BE2C (cell line): ENCODE results near the gene SIL1.

Experiments
- DNase-seq: peaks from one replicate; pipeline ENCODE4 v3.0.0-alpha.2; 2020
- H3K27me3 ChIP-seq: fragments of 250-450 bp; sonication (Bioruptor Pico); 2 replicates; pipeline ENCODE4 v1.5.1; 2020; ENCODE audit warnings: mild to moderate bottlenecking
- H3K36me3 ChIP-seq: fragments of 250-450 bp; sonication (Bioruptor Pico); 2 replicates; pipeline ENCODE4 v1.5.1; 2020; ENCODE audit warnings: mild to moderate bottlenecking
- H3K4me1 ChIP-seq: fragments of 250-450 bp; sonication (Bioruptor Pico); 2 replicates; pipeline ENCODE4 v1.5.1; 2020
- H3K4me3 ChIP-seq: 2 replicates; pipeline ENCODE4 v1.5.1; 2011; ENCODE audit warnings: low read depth, low read length
- H3K9me3 ChIP-seq: fragments of 250-450 bp; sonication (Bioruptor Pico); 2 replicates; pipeline ENCODE4 v1.5.1; 2020
- TF ChIP-seq, protein P1 (sequence below): IDR thresholded peaks from 2 replicates; pipeline ENCODE4 v1.5.1; 2012; ENCODE audit warnings: mild to moderate bottlenecking, low read depth, low read length

SIL1 gene

DNA sequence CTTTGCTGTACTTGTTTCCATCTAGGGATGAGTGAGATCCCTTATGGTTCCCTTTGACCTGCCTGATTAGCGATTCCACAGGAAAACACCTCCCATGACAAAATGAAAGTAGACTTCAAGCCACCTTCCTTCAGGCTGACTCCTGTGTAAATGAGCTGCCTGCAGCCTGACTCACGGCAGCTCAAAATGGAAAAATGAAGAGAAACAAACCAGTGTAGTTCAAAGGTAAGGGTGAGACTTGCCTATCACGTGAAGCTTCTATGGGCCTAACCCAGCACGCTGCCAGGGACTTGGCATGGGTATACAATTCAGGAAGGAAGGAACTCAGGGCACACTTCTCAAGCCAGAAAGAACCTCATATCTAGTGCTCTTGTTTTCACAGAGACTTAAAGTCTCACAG lies 212.9 kb downstream of the SIL1 start:
- no peak for DNase-seq
- Histone ChIP-seq H3K27me3 (no peaks in the 10 kb centered on the region), H3K9me3 (no peaks in the 10 kb centered on the region), H3K4me1 (peaks cover 28% of the 10 kb centered on the region), H3K4me3 (no peak overlapping the region), H3K36me3 (no peaks in the 10 kb centered on the region)
- TF ChIP-seq, protein P1, sequence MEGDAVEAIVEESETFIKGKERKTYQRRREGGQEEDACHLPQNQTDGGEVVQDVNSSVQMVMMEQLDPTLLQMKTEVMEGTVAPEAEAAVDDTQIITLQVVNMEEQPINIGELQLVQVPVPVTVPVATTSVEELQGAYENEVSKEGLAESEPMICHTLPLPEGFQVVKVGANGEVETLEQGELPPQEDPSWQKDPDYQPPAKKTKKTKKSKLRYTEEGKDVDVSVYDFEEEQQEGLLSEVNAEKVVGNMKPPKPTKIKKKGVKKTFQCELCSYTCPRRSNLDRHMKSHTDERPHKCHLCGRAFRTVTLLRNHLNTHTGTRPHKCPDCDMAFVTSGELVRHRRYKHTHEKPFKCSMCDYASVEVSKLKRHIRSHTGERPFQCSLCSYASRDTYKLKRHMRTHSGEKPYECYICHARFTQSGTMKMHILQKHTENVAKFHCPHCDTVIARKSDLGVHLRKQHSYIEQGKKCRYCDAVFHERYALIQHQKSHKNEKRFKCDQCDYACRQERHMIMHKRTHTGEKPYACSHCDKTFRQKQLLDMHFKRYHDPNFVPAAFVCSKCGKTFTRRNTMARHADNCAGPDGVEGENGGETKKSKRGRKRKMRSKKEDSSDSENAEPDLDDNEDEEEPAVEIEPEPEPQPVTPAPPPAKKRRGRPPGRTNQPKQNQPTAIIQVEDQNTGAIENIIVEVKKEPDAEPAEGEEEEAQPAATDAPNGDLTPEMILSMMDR = no peak

DNA sequence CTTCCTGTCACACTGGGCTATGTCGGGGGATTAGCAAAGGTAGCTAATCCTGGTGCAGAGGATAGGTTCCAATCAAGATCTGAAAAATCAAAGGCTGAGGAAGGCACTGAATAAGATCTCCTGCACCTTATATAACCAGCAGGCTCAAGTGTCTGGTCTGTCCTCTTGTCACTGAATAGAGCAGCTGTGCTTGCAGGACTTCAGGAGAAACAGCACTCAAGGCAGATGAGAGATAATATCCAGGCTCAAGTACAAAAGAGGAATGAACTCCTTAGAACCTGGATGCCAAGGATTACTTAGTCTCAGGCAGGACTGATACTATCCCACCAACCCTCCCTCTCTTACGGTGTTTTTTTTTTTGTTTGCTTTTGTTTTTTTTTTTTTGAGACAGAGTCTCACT lies 214.2 kb downstream of the SIL1 start:
- no peak overlapping the region for H3K4me3 ChIP-seq
- TF ChIP-seq, protein P1 = no peak
- no peaks in the 10 kb centered on the region for H3K36me3 ChIP-seq
- H3K9me3 ChIP-seq = no peaks in the 10 kb centered on the region
- peaks cover 28% of the 10 kb centered on the region for H3K4me1 ChIP-seq
- no peak for DNase-seq
- no peaks in the 10 kb centered on the region for H3K27me3 ChIP-seq

DNA sequence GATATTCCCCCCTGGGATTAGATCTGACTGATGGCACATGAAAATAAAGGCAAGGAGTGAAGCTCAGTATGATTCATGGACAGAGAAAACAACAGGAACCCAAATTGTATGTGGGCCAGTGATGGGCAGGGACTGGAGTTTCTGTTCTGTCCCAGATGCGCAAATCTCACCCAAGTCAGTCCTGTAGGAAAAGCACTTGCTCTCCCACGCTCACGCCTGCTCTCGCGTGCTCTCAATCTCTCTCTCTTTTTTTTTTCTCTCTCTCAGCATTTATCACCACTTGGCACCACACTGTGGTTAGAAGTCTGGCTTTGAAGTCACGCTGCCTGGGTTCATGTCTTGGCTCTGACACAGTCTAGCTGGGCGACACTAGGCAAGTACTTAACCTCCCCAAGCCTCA lies 216.6 kb downstream of the SIL1 start:
- Histone ChIP-seq H3K4me3 (no peak overlapping the region), H3K9me3 (no peaks in the 10 kb centered on the region), H3K27me3 (no peaks in the 10 kb centered on the region), H3K36me3 (no peaks in the 10 kb centered on the region), H3K4me1 (peaks cover 27% of the 10 kb centered on the region)
- no peak for DNase-seq
- TF ChIP-seq, protein P1 = no peak

DNA sequence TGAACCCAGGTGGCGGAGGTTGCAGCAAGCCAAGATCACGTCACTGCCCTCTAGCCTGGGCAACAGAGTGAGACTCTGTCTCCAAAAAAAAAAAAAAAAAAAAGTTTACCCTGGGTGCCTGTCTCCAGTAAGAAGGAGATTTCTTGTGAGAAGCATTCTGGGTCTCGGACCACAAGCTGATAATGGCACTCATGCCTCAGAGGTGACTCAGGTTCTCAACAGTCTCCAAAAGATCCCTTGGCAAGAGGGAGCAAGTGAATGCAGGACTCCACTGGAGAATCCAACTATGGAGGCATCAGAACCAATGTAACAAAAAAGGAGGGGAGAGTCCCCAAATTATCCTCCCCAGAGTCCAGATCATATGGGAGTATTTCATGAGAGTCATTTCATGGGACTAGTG lies 217.0 kb downstream of the SIL1 start:
- DNase-seq = no peak
- H3K4me3 ChIP-seq = no peak overlapping the region
- peaks cover 22% of the 10 kb centered on the region for H3K4me1 ChIP-seq
- no peaks in the 10 kb centered on the region for H3K27me3 ChIP-seq
- TF ChIP-seq, protein P1 = no peak
- no peaks in the 10 kb centered on the region for H3K9me3 ChIP-seq
- H3K36me3 ChIP-seq = no peaks in the 10 kb centered on the region

DNA sequence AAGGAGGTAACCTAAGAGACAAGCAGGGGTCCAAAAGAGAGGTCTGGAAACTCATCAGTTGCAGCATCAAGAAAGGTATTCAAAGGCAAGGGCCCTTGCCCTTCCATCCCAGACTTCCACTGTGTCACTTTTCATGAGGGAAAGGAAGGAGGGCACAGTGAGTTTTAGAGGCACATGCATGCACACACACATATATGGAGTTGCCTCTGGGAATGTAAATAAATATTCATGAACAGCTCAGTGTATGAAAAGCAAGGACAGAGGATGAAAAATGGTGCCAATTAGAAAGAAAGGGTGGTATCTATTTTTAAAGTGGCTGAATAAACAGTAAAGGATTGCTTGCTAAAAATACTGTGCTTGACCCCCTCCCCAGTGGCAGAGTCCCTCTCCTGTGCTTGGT lies 217.7 kb downstream of the SIL1 start:
- peaks cover 15% of the 10 kb centered on the region for H3K4me1 ChIP-seq
- TF ChIP-seq, protein P1 = no peak
- no peak overlapping the region for H3K4me3 ChIP-seq
- DNase-seq = no peak
- H3K36me3 ChIP-seq = no peaks in the 10 kb centered on the region
- H3K9me3 ChIP-seq = no peaks in the 10 kb centered on the region
- H3K27me3 ChIP-seq = no peaks in the 10 kb centered on the region

DNA sequence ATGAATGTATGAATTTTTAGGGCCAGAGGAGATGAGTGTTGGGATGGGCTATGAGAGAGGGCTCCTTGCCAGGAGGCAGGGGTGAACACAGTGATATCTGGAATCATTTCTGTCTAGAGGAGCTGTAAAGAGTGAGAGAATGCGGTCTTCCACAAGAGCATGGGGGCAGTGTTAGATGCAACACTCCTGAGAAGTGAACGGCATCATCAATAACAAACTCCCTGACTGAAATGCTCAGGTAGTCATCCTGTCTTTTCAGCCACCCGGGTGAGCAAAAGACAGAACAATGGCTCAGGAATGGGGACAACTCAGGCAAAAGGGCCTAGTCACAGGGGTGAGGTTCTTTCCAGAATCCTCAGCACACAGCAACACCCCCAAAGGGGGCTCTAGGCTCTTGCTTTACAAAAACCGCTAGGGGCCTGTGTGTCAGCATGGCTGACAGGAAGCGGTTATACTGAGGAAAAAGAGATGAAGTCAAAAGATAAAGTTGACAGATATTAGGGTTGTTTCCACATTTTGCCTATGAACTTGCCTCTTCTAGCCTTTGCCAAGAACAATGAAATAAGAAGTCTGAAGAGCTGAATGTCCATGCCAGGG lies 218.4 kb downstream of the SIL1 start:
- no peaks in the 10 kb centered on the region for H3K36me3 ChIP-seq
- H3K4me1 ChIP-seq = peaks cover 10% of the 10 kb centered on the region
- no peak overlapping the region for H3K4me3 ChIP-seq
- TF ChIP-seq, protein P1 = no peak
- H3K27me3 ChIP-seq = no peaks in the 10 kb centered on the region
- no peaks in the 10 kb centered on the region for H3K9me3 ChIP-seq
- DNase-seq = no peak
